ENCODE measurements around the gene SNTB2. TPM values are rescaled to one million over a fixed set of nuclear protein-coding genes. Genes with fewer than 3 reads are reported as not detected.

The SNTB2 gene
- total and polyA plus RNA-seq, 9 of the 15 experiments (the other 6 are each of a cell fraction or from before 2014, with no cell fraction given): 1.2 to 13.7 (median 5.7) TPM

- in situ Hi-C loops (cut with MboI): no loop called here
- H3K79me2 ChIP-seq (ENCODE audit: control insufficient read depth, insufficient read depth, low read length): peaks cover 39% of the 10 kb centered on the region
- no peak for DNase-seq (ENCODE audit: extremely low read depth in 1 of 4, low spot score in 3 of 4)
Measured at GRCh38 chr16:69319826-69320739, 133.1 kb downstream of the SNTB2 start.

More at GRCh38 chr16:69319826-69320739, 133.1 kb downstream of the SNTB2 start:
- intact Hi-C loops (cut with micrococcal nuclease): no loop called here
- Histone ChIP-seq H3K27ac (ENCODE audit: extremely low read depth, low read depth, low read length) (no peak overlapping the region), H3K27me3 (ENCODE audit: control insufficient read depth in 2 of 2, insufficient read depth in 2 of 2, low read length in 2 of 2) (no peaks in the 10 kb centered on the region), H3K4me1 (replicated peaks in 1 of 2; ENCODE audit: control insufficient read depth in 2 of 2, insufficient read depth in 2 of 2, low read length in 2 of 2) (peaks cover 2 to 27% of the 10 kb centered on the region in 2 experiments; a peak in 4 of 5 replicates), H3K9me3 (replicated peaks; ENCODE audit: control insufficient read depth, insufficient read depth, low read depth, low read length) (no peaks in the 10 kb centered on the region), H3K36me3 (ENCODE audit: control insufficient read depth, insufficient read depth, low read length) (peaks cover 95% of the 10 kb centered on the region), H2AFZ (ENCODE audit: low read depth, low read length) (no peak overlapping the region), H4K20me1 (replicated peaks; ENCODE audit: control insufficient read depth, insufficient read depth, low read length) (peaks cover 17% of the 10 kb centered on the region; the same call in 1 of the 2 replicates), H3K4me2 (ENCODE audit: insufficient read depth, low read length) (no peak overlapping the region), H3K9ac (ENCODE audit: insufficient read depth in 1 of 2, low read depth in 2 of 2, low read length in 2 of 2) (peak overlapping the region in 1 of 2 experiments; percentile 32; a peak in 1 of 4 replicates), H3K4me3 (no peak overlapping the region), H3K9me1 (ENCODE audit: control insufficient read depth, insufficient read depth, low read length) (no peaks in the 10 kb centered on the region)
- FAIRE-seq (no peak), ATAC-seq (no peak)
- no TSS peak for BruUV-seq (replicated peaks)
- ChIA-PET CTCF (ENCODE audit: low intra/inter-chr PET ratio) (no interaction called here), POLR2A (interaction anchor here (1.0 kb wide), 1 partner anchor 9 kb away, joined by 4 read pairs; no protein-coding TSS in a partner anchor)
- TF ChIP-seq ZFP30 (CRISPR knock-in tag; IDR thresholded peaks at IDR 0.05; ENCODE audit: borderline replicate concordance) (no peak), POLR2G (IDR thresholded peaks at IDR 0.05; ENCODE audit: low read depth, low read length) (peak; percentile 67), DNMT1 (IDR thresholded peaks at IDR 0.05) (no peak), ELK3 (CRISPR knock-in tag; IDR thresholded peaks at IDR 0.05) (no peak), SIN3B (IDR thresholded peaks at IDR 0.05; ENCODE audit: low read depth) (no peak), XRCC5 (IDR thresholded peaks at IDR 0.05; ENCODE audit: low read depth, low read length) (no peak), RBFOX2 (IDR thresholded peaks at IDR 0.05; ENCODE audit: low read depth, low read length) (peak; percentile 41), CREBBP (IDR thresholded peaks at IDR 0.05; ENCODE audit: low read depth, low read length) (no peak), TAF7 (tag; IDR thresholded peaks at IDR 0.05) (no peak), BCL6 (CRISPR knock-in tag; IDR thresholded peaks at IDR 0.05) (no peak)
- WGBS (ENCODE audit: insufficient coverage, low coverage, missing lambda C conversion rate): 93% methylated on average over 22 of the region's 30 CpGs

Data from K562 (cell line).